ENCODE measurements around the gene S100A6. TPM values are rescaled to one million over a fixed set of nuclear protein-coding genes. Genes with fewer than 3 reads are reported as not detected.

The S100A6 gene
- total RNA-seq, 1 donor, result 1,187 TPM

GRCh38 chr1:153544453-153545066 lies 8.8 kb upstream of the S100A6 start:
- no peaks in the 10 kb centered on the region for H4K20me1 ChIP-seq (ENCODE audit: insufficient read depth, low read length)
- DNase-seq (ENCODE audit: insufficient read length, low spot score, missing footprints), result peak; percentile 69
- peaks cover 47% of the 10 kb centered on the region for H3K4me1 ChIP-seq (ENCODE audit: insufficient read depth, low read length)
- peak overlapping the region; percentile 40 for H2AFZ ChIP-seq (ENCODE audit: low read length)
- no peak overlapping the region for H3K4me2 ChIP-seq (ENCODE audit: insufficient read depth, low read length)
- H3K79me2 ChIP-seq (ENCODE audit: insufficient read depth, low read length), result no peaks in the 10 kb centered on the region
- H3K27me3 ChIP-seq (ENCODE audit: insufficient read depth, low read length), result no peaks in the 10 kb centered on the region
- no peak overlapping the region for H3K4me3 ChIP-seq (ENCODE audit: insufficient read depth, low read length)
- H3K27ac ChIP-seq (ENCODE audit: low read depth, low read length), result no peak overlapping the region
- H3K36me3 ChIP-seq (ENCODE audit: insufficient read depth, low read length), result no peaks in the 10 kb centered on the region
- H3K9me3 ChIP-seq (ENCODE audit: low read depth, low read length), result no peaks in the 10 kb centered on the region
- no peak for TF ChIP-seq CTCF (IDR thresholded peaks at IDR 0.05; ENCODE audit: extremely low read depth, low read depth, low read length)

GRCh38 chr1:153543736-153544135 lies 7.9 kb upstream of the S100A6 start:
- Histone ChIP-seq H4K20me1 (ENCODE audit: insufficient read depth, low read length) (no peaks in the 10 kb centered on the region), H3K79me2 (ENCODE audit: insufficient read depth, low read length) (no peaks in the 10 kb centered on the region), H3K36me3 (ENCODE audit: insufficient read depth, low read length) (no peaks in the 10 kb centered on the region), H3K27me3 (ENCODE audit: insufficient read depth, low read length) (no peaks in the 10 kb centered on the region), H3K4me2 (ENCODE audit: insufficient read depth, low read length) (peak overlapping the region; percentile 59), H3K27ac (ENCODE audit: low read depth, low read length) (peak overlapping the region; percentile 45), H2AFZ (ENCODE audit: low read length) (no peak overlapping the region), H3K9me3 (ENCODE audit: low read depth, low read length) (no peaks in the 10 kb centered on the region), H3K4me1 (ENCODE audit: insufficient read depth, low read length) (peaks cover 38% of the 10 kb centered on the region), H3K4me3 (ENCODE audit: insufficient read depth, low read length) (no peak overlapping the region)
- peak; percentile 50 for DNase-seq (ENCODE audit: insufficient read length, low spot score, missing footprints)
- no peak for TF ChIP-seq CTCF (IDR thresholded peaks at IDR 0.05; ENCODE audit: extremely low read depth, low read depth, low read length)

- Histone ChIP-seq H3K4me2 (ENCODE audit: insufficient read depth, low read length) (peak overlapping the region; percentile 59), H3K27ac (ENCODE audit: low read depth, low read length) (peak overlapping the region; percentile 45)
Observed at GRCh38 chr1:153542956-153543711, 7.3 kb upstream of the S100A6 start.

More at GRCh38 chr1:153542956-153543711, 7.3 kb upstream of the S100A6 start:
- peak; percentile 77 for DNase-seq (ENCODE audit: insufficient read length, low spot score, missing footprints)
- no peak for TF ChIP-seq CTCF (IDR thresholded peaks at IDR 0.05; ENCODE audit: extremely low read depth, low read depth, low read length)
- Histone ChIP-seq H3K4me3 (ENCODE audit: insufficient read depth, low read length) (peak overlapping the region; percentile 28), H3K79me2 (ENCODE audit: insufficient read depth, low read length) (no peaks in the 10 kb centered on the region), H2AFZ (ENCODE audit: low read length) (peak overlapping the region; percentile 57), H3K4me1 (ENCODE audit: insufficient read depth, low read length) (peaks cover 35% of the 10 kb centered on the region), H3K9me3 (ENCODE audit: low read depth, low read length) (no peaks in the 10 kb centered on the region), H3K27me3 (ENCODE audit: insufficient read depth, low read length) (no peaks in the 10 kb centered on the region), H3K36me3 (ENCODE audit: insufficient read depth, low read length) (no peaks in the 10 kb centered on the region), H4K20me1 (ENCODE audit: insufficient read depth, low read length) (no peaks in the 10 kb centered on the region)
